ENCODE results near the gene RACK1.

DNA sequence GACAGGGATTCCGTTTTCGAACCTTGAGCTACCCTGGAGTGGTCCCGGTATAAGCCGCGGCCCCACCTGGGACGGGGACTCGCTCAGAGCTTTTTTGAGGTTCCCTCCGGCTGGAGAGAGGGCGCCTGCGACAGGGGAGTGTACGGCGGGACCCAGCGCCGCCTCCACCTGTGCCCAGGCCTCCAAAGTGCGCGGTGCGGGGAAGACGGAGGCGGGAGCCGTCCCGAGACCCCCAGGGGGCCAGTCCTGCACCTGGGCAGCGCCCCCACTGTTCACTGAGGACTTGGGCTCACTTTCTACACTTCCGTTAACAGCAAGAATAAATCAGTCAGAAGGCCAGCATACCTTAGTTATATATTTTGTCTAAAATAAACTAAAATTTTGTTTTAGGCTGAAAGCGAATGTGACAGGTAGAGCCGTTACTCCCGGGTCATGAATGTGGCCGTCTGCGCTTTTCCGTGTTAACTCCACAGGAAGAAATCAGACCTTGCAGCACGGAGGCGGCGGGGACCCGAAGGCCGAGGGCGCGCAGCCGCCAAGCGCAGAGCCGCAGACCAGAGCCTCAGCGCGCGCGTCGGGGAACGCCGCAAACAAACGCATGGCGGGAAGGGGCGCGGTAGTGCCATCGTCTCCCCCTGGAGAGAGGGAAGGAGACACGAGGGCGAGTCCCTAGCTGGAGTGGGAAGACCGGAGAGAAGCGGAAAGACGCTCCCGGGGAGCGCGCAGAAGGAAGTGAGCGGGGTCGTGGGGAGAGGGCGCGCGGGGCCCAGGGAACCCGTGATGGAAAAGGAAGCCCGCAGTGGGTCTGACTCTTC, 52.8 kb downstream of the RACK1 start:
- TF ChIP-seq, protein P1, sequence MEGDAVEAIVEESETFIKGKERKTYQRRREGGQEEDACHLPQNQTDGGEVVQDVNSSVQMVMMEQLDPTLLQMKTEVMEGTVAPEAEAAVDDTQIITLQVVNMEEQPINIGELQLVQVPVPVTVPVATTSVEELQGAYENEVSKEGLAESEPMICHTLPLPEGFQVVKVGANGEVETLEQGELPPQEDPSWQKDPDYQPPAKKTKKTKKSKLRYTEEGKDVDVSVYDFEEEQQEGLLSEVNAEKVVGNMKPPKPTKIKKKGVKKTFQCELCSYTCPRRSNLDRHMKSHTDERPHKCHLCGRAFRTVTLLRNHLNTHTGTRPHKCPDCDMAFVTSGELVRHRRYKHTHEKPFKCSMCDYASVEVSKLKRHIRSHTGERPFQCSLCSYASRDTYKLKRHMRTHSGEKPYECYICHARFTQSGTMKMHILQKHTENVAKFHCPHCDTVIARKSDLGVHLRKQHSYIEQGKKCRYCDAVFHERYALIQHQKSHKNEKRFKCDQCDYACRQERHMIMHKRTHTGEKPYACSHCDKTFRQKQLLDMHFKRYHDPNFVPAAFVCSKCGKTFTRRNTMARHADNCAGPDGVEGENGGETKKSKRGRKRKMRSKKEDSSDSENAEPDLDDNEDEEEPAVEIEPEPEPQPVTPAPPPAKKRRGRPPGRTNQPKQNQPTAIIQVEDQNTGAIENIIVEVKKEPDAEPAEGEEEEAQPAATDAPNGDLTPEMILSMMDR (IDR thresholded peaks at IDR 0.05): no peak
- TF ChIP-seq EP300 (IDR thresholded peaks at IDR 0.05) (no peak), POLR2AphosphoS5 (IDR thresholded peaks at IDR 0.05) (no peak), POLR2A (IDR thresholded peaks at IDR 0.05) (no peak)
